HG03097 (cell line): Measurements from ENCODE around the gene TLX3.

Experiments used
- ATAC-seq: cut with Tn5 transposase; IDR thresholded peaks from one replicate; pipeline ENCODE4 v1.9.1; 2021; ENCODE audit not compliant: unreplicated experiment, low FRiP score

Gene TLX3

GRCh38 chr5:171300358-171300757, 8.7 kb upstream of the TLX3 start:
- no peak for ATAC-seq

DNA sequence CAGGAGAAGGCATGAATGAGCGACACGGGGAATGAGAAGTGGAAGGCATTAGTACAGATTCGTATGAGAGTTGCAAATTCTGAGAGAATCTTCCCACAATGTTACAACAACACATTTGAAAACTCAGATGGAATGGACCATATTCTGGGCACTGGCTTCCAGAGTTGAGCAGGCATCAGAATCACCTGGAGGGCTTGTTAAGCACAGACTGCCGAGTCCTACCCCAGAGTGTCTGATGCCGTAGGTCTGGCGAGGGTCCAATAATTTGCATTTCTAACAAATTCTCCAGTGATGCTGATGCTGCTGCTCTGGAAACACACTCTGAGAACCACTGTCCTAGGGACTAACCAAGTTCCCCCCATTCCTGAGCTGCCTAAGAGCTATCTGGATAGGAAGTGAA, 2.9 kb upstream of the TLX3 start:
- no peak for ATAC-seq

- ATAC-seq = no peak
These were observed 2.1 kb upstream of the TLX3 start for GRCh38 chr5:171306781-171307591.

DNA sequence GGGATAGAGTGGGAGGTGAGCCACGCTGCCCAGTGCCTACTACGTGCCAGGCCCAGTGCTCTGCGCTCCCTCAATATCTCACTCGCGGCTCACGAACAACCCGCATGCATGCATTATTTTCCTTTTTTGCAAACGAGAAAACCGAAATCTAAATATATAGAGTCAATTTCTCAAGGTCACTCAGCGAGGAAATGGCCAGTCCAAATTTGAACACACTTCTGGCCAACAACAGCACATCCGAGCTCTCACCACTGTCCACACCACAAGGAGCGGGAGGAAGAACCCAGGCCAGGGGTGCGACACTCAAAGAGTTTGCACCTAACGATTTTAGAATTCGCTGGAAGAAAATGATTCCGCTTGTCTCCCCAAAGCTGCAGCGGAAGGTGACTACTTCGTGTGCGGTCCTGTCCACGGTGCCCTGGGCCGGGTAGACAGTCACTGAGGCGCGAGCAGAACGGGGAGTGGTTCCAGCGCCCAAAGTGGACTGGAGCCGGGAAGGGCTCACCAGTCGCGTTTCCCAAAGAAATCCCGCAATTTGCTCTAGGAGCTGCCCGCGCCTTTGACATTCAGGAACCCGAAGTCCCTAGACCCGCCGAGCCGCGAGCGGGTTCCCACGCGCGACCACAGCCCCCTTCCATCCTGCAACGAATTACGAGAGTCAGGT, 1.1 kb upstream of the TLX3 start:
- no peak for ATAC-seq

DNA sequence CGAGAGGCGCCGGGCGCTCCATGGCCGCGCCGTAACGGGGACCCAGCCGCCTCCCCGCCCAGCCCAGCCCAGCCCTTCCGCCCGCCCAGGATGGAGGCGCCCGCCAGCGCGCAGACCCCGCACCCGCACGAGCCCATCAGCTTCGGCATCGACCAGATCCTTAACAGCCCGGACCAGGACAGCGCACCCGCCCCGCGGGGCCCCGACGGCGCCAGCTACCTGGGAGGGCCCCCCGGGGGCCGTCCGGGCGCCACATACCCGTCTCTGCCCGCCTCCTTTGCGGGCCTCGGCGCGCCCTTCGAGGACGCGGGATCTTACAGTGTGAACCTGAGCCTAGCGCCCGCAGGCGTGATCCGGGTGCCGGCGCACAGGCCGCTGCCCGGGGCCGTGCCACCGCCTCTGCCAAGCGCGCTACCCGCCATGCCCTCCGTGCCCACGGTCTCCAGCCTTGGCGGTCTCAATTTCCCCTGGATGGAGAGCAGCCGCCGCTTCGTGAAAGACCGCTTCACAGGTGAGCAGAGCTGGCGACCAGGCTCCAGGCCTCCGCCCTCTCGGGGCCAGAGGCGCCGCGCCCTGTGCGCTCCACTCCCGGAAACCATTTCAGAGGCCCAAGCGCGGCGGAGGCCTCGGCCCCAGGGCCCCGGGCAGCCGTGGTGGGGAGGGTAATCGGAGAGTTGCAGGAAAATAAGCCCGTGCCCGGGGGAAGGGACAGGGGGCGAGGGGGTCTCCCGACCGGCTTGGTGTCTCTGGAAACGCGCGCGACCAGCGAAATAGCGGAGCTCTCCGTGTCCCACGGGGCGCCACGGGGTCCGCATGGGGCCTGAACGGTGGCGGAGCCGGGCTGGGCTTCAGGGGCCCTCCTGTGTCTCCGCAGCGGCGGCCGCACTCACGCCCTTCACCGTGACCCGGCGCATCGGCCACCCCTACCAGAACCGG, 496 bp downstream of the TLX3 start:
- ATAC-seq = no peak

GRCh38 chr5:171310212-171310818, 1.3 kb downstream of the TLX3 start:
- ATAC-seq = no peak

- no peak for ATAC-seq
These were observed 1.8 kb downstream of the TLX3 start for GRCh38 chr5:171310819-171311321.

DNA sequence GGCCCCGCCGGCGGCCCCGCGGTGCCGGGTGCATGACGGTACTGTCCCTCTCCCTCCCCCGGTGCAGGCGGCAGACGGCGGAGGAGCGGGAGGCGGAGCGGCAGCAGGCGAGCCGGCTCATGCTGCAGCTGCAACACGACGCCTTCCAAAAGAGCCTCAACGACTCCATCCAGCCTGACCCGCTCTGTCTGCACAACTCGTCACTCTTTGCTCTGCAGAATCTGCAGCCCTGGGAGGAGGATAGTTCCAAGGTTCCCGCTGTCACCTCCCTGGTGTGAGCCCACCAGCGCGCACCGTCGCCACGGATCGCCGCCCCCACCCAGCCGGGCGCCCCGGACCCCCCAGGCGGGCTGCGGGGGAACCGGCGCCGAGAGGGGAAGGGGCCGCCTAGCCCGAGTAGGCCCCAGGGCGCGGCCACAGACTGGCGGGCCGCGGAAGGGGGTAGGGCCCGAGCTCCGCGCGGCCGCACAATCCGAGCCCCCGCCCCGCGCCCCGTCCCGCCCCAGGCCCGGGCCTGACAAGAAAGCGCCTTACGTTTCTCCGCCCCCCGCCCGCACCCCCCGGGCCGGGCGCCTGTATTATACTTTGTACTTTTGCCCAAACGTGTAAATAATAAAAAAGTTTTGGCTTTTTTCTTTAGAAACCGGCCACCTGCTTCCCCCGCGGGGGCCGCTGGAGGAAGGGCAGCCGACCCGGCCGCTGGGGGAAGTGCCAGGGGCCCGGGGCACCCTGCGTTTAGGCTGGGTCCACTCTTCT, 2.5 kb downstream of the TLX3 start:
- no peak for ATAC-seq

GRCh38 chr5:171312129-171312974, 3.3 kb downstream of the TLX3 start:
- no peak for ATAC-seq

GRCh38 chr5:171313481-171314206, 4.6 kb downstream of the TLX3 start:
- ATAC-seq = no peak

- no peak for ATAC-seq
These were observed 5.8 kb downstream of the TLX3 start for GRCh38 chr5:171314728-171315385.

DNA sequence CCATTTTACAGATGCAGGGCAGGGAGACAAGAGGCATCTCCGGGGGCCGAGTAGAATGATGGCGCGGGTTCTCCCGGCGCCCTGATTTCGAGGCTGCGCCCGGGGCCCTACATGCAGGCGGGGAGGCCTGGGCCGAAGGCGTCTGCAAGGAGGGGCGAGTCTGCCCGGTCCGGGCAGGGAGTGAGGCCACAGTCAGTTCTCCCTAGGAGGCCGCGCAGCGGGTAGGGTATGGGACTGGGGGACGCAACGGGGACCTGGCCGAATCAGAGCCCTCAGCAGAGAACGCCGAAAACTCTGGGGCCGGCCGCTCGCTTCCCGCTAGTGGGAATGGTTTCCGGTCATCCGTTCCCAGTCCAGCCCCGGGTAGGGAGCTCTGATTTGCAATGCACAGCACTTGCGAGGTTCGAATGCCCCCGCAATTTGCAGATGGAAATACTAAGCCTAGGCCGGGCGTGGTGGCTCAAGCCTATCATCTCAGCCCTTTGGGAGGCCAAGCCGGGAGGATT, 6.4 kb downstream of the TLX3 start:
- no peak for ATAC-seq

DNA sequence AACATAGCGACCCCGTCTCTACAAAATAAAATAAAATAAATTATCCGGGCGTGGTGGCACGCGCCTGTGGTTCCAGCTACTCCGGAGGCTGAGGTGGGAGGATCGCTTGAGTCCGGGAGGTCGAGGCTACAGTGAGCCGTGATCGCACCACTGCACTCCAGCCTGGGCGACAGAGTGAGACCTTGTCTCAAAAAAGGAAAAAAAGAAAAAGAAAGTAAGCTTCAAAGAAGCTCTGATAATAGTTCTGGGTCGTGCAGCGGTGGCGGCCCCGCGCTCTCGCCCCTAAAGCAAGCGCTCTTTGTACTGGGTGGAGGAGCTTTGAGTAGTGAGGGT, 6.8 kb downstream of the TLX3 start:
- ATAC-seq = no peak

GRCh38 chr5:171316258-171317121, 7.4 kb downstream of the TLX3 start:
- ATAC-seq = no peak

GRCh38 chr5:171317230-171317629, 8.2 kb downstream of the TLX3 start:
- no peak for ATAC-seq

GRCh38 chr5:171318026-171318425, 9.0 kb downstream of the TLX3 start:
- ATAC-seq = no peak

DNA sequence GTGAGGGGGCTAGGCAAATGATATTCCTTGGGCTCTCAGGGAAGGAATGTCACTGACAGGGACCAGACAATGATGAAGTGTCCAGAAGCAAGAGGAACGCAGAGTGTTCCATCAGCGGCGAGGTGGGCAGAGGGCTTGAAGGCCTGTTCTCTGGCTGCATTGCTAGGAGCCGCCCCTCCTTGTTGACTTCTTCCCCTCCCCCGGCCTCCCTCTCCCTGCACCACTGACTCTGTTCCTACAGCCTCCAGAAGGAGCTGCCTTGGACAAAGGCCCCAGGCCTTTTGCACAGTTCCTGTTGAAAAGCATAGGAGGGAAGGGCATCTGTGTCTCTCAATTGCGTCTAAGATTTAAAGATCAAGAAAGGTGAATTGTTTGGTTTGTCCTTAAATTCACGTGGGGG, 12.4 kb downstream of the TLX3 start:
- ATAC-seq = no peak
